ENCODE results near the gene TRPM2.
"Not testable (repeated sequence)": the region's sequence is repeated elsewhere in the genome, so short reads cannot be mapped to it uniquely, and the experiment has no call there.

TRPM2 gene

DNA sequence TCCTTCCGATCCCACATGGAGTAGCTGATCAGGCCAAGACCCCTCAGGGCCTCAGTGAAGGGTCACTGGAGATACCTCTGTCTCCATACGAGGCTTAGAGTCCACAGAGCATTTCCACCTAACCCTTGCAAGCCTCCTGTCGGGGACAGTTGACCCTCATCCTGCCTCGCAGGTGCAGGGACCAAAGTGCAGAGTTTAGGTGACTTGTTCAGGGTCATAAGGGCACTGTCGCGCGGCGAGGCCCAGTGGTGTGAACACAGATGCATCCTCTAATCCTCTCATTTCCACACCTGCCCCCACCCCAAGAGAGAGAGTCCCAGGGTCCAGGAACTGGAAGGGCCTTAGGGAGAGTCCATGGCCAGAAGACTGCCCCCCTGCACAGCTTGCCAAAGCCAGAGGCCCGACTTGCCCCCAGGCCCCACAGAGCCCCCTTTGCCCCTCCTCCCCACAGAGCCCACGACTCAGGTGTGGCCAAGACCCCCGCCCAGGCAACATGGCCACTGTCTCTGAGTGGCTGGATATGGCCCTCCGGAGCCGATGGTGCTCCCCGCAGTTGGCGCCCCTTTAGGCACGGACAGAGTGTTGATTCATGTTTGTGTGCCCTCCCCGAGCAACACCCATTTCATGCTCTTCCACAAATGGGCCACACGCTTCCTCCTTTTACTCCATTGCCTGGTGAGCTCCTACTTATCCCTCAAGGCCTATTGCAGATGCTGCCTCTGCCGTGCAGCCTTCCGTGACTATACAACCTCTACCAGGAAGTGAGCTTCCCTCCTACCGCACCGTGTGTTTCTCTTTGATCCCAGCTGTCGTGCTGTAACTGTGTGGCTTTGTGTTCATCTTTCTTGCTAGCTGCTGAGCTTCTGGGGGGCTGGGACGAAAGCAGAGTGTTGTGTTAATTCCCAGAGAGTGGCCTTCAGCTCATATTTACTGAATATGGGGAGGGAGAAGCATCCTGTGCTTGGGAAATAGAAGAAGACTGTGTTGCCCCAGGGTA is 1.7 kb downstream of the TRPM2 start:
- no peak for DNase-seq

DNA sequence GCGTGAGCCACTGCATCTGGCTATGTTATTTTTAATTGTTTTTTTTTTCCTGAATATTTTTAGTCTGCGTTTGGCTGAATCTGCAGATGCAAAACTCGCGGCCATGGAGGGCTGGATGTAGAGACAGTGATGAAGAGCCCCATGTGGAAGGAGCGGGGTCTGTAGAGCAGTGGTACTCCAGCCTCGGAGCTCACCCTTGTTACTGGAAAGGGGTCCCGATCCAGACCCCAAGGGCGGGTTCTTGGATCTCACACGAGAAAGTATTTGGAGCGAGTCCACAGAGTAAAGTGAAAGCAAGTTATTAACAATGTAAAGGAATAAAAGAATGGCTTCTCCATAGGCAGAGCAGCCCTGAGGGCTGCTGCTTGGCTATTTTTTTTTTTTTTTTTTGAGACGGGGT is 2.7 kb downstream of the TRPM2 start:
- DNase-seq: no peak

DNA sequence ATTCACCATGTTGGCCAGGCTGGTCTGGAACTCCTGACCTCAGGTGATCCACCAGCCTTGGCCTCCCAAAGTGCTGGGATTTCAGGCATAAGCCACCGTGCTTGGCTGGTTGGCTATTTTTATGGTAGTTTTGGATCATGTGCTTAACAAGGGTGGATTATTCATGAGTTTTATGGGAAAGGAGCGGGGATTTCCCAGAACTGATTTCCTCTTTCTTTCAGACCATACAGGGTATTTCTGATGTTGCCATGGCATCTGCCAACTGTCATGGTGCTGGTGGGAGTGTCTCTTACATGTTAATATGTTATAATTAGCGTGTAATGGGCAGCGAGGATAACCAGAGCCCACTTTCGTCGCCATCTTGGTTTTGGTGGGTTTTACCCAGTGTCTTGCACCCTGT is 3.2 kb downstream of the TRPM2 start:
- no peak for DNase-seq

DNA sequence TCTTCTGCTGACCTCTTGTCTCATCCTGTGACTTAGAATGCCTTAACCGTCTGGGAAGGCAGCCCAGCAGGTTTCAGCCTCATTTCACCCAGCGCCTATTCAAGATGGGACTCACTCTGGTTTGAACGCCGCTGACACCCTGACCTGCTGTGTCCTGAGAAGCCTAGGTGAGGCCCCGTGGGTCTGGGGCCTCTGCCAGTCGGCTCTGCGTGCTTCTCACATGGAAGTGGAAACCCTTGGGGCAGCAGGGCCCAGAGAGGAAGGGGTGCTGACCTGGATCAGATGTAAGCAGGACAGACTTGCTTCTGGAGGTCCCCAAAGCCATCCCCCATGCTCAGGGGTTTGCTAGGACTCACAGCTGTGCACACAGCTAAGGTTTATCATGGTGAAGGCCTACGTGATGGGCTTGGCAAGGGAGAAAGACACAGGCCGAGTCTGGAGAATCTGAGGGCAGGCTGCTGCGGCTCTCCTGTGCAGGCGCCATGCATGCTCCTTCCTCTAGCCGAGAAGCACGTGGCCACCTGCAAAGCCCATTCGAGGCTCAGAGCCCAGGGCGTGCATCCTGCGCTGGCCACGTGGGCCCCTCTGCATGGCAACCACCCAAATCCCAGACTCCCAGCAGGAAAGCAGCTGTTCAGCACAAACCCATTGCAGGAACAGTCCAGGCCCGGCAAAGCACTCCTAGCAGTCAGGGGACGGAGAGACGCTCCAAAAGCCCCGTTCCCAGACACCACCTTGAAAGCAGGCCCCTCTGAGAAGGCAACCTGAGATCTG is 3.8 kb downstream of the TRPM2 start:
- no peak for DNase-seq

DNA sequence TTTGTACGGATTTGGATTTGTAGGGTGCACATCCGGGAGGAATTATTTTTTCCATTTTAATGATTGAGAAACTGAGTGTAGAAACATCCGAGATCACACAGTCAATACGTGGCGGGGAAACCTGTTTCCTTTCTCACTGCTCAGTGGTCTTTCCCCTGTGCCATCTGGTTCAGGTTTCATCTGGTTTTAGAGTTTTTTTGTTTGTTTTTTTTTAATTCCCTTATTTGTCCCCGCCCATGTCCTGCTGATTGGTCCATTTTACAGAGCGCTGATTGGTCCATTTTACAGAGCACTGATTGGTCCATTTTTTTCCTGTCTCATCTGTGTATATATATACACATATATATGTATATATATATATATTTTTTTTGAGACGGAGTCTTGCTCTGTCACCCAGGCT is 6.0 kb downstream of the TRPM2 start:
- no peak for DNase-seq

DNA sequence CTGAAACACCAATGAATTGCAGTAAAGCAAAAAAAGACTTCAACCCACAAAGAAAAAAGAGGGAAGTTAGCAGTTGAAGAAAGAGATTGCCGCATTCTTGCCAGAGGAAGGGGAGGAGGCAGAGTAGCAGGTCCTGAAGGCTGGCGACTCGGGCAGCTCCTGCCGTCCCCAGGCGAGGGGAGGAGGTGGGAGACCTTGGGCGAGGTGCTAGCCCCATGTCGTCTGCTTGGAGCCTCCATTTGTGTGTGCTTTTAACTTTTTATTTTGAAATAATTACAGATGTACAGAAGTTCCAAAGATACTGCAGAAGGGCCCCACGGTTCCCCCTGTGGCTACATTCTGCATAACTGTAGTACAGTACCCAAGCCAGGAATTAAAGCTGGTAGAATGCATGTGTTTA is 6.7 kb downstream of the TRPM2 start:
- peak; percentile 34 for DNase-seq

DNA sequence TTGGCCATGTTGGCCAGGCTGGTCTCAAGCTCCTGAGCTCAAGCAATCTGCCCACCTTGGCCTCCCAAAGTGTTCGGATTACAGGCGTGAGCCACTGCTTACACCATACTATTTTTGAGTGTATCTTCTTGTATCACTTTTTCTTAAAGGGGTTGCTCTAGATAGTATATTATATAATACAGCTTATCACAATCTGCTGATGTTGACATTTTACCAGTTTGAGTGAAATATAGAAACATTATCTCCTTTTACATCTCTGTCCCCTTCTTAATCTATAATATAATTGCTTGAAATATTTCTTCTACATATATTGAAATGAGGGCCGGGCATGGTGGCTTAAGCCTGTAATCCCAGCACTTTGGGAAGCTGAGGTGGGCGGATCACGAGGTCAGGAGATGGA is 8.5 kb downstream of the TRPM2 start:
- DNase-seq: not testable (repeated sequence)

DNA sequence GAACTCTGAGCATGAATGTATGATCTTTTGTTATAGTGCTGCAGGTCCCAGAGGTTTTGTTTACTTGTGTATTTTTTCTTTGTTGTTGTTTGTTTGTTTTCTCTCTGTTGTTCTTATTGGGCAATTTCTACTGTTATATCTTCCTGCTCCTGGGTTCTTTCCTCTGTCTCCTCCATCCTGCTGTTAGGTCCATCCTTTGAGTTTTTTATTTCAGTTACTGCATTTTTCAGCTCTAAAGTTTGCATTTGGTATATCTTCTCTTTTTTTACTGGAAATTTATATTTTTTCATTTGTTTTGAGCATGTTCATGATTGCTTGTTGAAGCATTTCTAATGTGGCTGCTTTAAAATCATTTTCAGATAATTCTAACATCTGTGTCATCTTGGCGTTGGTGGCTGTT is 9.9 kb downstream of the TRPM2 start:
- DNase-seq: no peak

DNA sequence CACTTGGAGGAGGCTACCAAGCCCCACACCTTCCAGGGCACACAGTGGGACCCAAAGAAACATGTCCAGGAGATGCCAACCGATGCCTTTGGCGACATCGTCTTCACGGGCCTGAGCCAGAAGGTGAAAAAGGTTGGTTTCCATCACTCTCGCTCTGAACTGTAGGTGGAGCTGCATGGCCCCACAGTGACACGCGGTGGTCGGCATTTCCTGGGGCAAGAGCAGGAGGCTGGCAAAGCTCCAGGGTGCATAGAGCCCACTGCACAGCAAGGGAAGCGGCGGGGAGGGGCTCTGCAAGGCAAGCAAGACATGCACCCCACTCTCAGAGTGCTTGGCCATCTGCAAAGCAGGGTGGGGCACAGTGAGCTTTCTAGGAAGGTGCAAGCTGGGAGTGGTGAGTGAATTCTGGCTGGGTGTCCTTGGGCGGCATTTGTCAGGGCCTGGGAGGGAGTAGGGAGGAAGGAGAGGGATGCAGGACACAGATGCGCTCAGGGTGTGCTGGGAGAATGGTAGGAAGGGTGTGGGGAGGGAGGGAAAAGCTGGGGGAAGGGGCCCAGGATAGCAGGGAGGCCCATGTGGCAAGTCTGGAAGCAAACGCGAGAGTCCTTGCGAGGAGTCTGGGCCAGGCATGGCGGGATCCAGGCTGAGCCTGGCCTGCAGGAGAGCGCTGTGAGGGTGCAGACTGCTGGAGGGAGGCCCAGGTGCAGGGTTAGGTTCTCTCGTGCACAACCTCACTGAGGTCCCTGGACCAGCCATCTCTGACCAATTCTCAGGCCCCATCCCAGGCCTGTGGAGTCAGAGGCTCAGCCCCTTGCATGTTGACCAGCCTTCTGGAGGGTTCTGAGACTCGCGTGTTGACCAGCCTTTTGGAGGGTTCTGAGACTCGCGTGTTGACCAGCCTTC is 11.0 kb downstream of the TRPM2 start:
- DNase-seq: no peak

DNA sequence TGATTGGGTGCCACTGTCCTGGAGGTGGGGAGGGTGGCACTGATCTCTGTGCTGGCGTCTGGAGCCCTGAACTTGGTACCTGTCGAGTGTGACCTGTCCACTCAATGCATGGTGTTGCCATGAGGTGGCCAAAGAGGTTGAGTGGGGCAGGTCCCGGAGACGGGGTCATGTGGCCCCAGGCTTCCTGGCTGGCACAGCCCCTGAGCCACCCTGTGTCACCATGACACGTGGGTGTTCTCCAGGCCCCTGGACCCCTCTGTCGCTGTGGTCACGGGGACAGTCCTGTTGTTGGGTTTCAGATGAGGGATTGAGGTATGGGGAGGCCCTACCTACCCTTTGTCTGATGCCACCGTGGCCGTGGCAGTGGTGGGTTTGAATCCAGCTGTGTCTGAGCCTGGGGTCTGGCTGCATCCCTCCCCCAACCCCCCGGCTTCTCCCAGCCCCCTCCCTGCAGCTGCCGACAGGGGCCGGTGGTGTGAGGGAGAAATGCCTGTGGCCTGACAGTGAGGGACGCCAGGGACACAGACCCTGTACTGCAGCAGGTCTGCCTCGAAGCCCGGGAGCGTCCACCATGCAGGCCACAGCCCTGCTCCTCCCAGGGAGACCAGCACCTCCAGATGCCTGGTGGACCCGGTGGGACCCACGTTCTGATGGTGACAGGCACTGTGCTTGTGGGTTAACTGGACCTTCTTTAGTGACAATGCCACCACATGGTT is 12.0 kb downstream of the TRPM2 start:
- DNase-seq: no peak

DNA sequence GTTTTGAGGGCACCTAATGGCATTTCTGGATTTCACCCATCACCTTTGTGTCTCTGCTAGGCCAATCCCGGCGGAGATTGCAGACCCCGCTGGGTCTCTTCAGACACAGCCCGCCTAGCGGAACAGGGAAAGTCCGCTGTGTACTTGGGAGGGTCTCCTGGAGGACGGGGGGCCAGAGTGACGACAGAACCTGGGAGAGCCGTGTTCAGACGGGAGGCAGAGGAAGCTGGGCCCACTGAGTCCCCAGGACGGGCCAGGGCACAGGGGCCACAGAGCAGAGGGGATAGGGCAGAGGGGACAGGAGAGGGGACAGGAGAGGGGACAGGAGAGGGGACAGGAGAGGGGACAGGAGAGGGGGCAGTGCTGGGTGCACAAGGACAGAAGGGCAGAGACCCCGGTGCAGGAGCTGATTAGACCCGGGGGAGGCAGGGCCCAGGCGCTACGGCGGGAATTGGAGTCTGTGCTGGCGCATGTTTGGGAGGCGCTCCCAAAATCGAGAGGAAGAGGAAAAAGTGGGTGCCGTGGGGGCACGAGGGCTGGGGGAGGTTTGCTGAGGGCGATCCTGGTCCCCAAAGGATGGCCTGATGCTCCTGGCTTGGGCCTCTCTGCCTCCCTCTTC is 12.7 kb downstream of the TRPM2 start:
- no peak for DNase-seq

DNA sequence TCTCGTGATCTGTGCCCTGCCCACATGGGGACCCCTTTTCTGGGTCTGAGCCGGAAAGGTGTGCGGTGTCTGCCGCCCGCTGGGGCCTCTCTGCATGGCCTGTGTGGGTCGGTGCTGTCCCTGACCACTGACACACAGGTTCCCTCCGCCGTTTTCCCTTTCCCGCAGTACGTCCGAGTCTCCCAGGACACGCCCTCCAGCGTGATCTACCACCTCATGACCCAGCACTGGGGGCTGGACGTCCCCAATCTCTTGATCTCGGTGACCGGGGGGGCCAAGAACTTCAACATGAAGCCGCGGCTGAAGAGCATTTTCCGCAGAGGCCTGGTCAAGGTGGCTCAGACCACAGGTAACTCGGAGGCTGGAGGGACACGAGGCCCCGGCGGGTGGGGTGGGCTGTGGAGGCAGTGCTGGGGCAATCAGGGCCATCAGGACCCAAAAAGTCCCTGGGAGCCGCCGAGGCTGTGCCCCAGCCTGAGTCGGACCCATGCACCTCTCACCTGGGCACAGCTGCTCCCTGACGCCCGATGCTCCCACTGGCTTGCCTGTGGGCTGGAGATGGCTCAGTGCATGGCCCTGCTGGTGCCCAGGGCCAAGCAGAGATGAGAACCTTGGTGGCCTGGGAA is 13.3 kb downstream of the TRPM2 start:
- DNase-seq: no peak

DNA sequence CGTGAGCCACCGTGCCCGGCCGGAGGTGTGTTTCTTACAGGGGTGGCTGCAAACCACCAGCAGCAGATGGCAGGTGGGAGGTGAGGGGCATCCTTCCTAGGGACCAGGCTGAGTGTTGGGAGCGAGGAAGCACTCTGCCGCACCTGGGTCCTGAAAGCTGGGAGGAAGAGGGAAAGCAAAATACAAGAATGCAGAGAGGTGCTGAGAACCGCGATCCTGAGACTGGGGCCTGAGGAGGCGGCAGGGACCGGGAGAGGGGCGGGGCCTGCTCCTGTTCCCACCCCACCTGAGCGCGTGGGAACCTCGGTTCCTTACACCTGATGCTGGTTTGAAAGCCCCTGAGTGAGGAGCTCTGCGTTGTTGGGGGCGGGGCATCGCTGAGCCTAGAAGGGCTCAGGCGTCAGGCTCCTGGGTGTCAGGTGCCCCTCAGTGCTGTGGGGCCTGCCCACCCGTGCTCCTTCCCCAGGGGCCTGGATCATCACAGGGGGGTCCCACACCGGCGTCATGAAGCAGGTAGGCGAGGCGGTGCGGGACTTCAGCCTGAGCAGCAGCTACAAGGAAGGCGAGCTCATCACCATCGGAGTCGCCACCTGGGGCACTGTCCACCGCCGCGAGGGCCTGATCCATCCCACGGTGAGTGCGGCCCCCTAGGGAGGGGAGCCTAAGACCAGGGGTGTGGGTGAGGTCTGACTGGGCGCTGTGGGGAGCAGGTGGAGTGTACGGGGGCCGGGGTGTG is 15.5 kb downstream of the TRPM2 start:
- no peak for DNase-seq

DNA sequence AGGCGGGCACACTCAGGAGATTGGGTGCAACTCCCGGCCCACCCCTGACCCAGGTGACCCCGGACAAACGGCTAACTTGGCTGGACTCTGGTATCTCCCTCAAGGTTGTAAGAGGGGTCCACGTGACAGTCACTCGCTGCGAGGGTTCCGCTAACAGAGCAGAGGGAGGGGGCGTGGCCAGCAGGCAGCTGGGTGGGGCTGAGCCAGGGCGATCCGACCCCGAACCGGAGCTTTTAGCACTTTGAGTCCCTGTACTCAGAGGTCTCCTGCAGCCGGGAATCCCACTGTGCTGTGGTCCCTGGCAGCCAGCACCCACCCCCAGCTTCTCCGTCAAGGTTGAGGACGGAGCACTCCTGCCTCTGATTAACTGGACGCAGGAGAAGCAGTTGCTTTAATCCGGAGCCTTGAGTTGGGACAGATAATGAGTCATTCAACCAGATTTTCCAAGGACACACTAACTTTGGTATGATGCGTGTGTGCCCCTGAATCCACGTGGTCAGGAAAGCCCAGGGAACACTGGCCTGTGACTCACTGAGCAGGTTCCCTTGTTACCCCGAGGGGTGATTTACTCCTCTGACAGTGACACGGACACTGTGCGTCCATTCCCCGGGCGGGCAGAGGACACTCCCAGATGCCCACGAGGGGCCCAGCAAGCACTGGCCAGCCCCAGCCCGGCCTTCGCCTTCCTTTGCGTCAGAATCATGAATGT is 16.8 kb downstream of the TRPM2 start:
- no peak for DNase-seq

DNA sequence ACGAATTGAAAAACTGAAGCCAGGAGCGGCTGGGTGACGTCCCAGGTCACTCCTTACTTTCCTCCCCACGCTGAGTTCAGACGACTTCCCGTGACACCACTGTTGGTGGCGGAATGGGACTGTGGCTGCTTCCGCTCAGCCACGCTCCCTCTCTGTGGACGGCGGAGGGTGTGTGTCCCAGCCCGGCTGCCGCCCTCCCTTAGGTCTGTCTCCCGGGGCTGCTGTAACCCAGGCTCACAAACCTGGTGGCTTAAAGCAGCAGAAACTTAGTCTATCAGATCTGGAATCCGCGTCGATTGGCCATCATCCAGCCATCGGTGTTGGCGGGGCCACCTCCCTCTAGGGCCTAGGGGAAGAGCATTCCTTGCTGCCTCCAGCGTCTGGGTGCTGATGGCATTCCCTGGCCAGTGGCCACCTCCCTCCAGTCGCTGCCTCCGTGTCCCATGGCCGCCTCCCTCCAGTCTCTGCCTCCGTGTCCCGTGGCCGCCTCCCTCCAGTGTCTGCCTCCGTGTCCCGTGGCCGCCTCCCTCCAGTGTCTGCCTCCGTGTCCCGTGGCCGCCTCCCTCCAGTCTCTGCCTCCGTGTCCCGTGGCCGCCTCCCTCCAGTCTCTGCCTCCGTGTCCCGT is 17.5 kb downstream of the TRPM2 start:
- no peak for DNase-seq

DNA sequence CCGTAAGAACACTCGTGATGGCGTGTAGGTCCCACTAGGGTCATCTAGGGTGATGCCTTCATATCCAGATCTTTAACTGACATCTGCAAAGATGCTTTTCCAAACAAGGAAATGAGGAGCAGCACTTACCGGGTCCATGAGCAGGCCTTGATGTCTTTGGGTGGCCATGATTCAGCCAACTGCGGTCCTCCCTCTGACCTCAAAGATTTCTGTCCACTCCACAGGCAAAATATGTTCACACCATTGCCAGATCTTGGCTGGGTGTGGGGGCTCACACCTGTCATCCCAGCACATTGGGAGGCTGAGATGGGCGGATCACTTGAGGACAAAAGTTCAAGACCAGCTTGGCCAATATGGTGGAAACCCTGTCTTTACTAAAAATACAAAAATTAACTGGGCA is 18.2 kb downstream of the TRPM2 start:
- DNase-seq: no peak

DNA sequence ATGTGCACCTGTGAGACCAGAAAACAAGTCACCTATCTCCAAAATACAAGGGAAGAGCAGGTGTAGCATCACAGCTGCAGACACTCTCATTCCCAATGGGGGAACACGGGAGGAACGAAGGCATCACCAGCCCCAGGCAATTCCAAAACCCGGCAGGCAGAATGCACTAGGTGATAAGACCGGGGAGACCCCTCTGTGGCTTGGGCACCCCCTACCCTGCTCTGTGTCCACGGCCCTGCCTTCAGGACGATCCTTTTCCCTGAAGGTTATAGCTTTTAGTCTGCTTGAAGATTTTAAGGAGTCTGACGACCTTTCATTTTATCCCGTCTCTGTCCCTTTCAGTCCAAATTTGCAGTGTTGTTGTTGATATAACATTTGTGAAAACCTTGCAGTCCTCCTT is 19.2 kb downstream of the TRPM2 start:
- DNase-seq: no peak

DNA sequence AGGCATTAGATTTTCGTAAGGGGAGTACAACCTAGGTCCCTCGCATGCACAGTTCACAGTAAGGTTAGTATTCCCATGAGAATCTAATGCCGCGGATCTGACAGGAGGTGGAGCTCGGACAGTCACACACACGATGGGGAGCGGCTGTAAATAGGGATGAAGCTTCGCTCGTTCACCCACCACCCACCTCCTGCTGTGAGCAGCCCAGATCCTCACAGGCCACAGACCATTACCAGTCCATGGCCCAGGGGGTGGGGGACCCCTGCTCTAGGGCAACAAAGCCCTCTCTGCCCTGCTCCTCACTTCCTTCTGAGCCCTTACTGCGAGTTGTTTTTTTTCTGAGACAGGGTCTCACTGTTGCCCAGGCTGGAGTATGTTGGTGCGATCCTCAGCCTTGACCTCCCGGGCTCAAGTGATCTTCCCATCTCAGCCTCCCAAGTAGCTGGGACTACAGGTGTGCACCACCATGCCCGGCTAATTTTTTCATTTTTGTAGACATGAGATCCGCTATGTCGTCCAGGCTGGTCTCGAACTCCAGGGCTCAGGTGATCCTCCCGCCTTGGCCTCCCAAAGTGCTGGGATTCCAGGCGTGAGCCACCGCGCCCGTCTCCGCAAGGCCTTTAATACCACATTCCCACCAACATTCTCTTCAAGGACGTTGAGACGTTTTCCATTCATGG is 21.3 kb downstream of the TRPM2 start:
- no peak for DNase-seq

DNA sequence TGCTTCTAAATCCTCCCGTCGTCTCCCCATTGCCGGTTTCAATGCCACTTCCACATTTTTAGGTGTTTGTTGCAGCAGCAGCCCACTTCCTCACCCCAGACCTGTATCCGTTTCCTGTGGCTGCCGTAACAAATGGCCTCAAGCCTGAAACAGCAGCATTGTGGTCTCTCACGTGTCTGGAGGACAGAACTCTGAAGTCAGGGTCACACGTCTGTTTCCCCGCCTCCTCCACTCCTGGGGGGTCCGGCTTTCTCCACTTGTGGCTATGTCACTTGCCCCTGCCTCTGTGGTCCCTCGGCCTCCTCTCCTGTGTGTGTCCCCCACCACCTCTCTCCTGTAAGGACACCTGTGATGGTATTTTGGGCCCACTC is 21.8 kb downstream of the TRPM2 start:
- DNase-seq: peak; percentile 22
